K562 (cell line): ENCODE measurements around the gene GCH1. TPM values are rescaled to one million over a fixed set of nuclear protein-coding genes. Genes with fewer than 3 reads are reported as not detected.
"Not testable (repeated sequence)": the region's sequence is repeated elsewhere in the genome, so short reads cannot be mapped to it uniquely, and the experiment has no call there.

ENCODE experiments used
- ATAC-seq: fragments of 200-7000 bp; cut with Tn5 transposase; 3 replicates; pipeline ENCODE4 v1.9.1; 2020; ENCODE audit warnings: moderate library complexity
- BruUV-seq: library from RNA; stranded (reverse); fragments of 400-500 nt; replicated peaks from 2 replicates; lab custom pipeline; 2021; lab: Mats Ljungman, UMichigan
- CTCF ChIA-PET: fragments of 300-600 bp; formaldehyde crosslinking; extraction: SDS; loops from one replicate; lab custom pipeline; 2021; ENCODE audit warnings: low intra/inter-chr PET ratio; lab: Yijun Ruan, JAX
- POLR2A ChIA-PET: fragments of 300-600, 350-650 bp; sonication (Branson Sonifier 250); formaldehyde crosslinking; extraction: SDS; loops from one replicate; lab custom pipeline; 2021; ENCODE audit warnings: antibody characterized with exemption, inconsistent platforms; lab: Yijun Ruan, JAX
- DNase-seq, 4 experiments: peaks; one replicate each; pipeline versions ENCODE4 v3.0.0 to v3.0.0-alpha.2; 2011 to 2018; ENCODE audit warnings: low spot score in 3 of 4, mixed read lengths in 3 of 4; ENCODE audit errors: extremely low read depth in 1 of 4
- FAIRE-seq: peaks from 2 replicates; lab custom pipeline; 2011; peaks lifted over from hg19 to GRCh38; lab: Jason Lieb, UNC
- H2AFZ ChIP-seq: 2 replicates; pipeline ENCODE4 v1.6.0; 2011; ENCODE audit warnings: low read depth, low read length, control low read depth, inconsistent platforms
- H3K27ac ChIP-seq: fragments of 200-600 bp; 3 replicates; pipeline ENCODE4 v1.8.0; 2011; ENCODE audit warnings: low read depth, mild to moderate bottlenecking, control low read depth, inconsistent platforms, low read length, moderate library complexity, mixed read lengths; ENCODE audit errors: extremely low read depth
- H3K27me3 ChIP-seq, 2 experiments: fragments of 300-600 bp in 1 of 2; 2 replicates in 1 of 2; 3 replicates in 1 of 2; pipeline versions ENCODE4 v1.6.0 to v1.8.0; 2011; ENCODE audit warnings: inconsistent platforms in 2 of 2, low read length in 2 of 2, mild to moderate bottlenecking in 1 of 2, mixed read lengths in 1 of 2, moderate library complexity in 1 of 2; ENCODE audit not compliant: control insufficient read depth in 2 of 2, insufficient read depth in 2 of 2
- H3K36me3 ChIP-seq: fragments of 300-600 bp; 3 replicates; pipeline ENCODE4 v1.8.0; 2011; ENCODE audit warnings: mild to moderate bottlenecking, low read length, inconsistent platforms; ENCODE audit not compliant: control insufficient read depth, insufficient read depth
- H3K4me1 ChIP-seq, 2 experiments: fragments of 200-600 bp in 1 of 2; replicated peaks in 1 of 2; 2 replicates in 1 of 2; 3 replicates in 1 of 2; pipeline versions ENCODE4 v1.5.1 to v1.8.0; 2011; ENCODE audit warnings: inconsistent platforms in 2 of 2, low read length in 2 of 2, mild to moderate bottlenecking in 1 of 2, mixed read lengths in 1 of 2, moderate library complexity in 1 of 2; ENCODE audit not compliant: control insufficient read depth in 2 of 2, insufficient read depth in 2 of 2
- H3K4me2 ChIP-seq: 2 replicates; pipeline ENCODE4 v1.6.1; 2011; ENCODE audit warnings: low read length, control low read depth, inconsistent platforms, mixed read lengths; ENCODE audit not compliant: insufficient read depth
- H3K4me3 ChIP-seq: fragments of 200-600 bp; sonication (generic), shearing (Covaris generic); 2 replicates; pipeline ENCODE4 v1.5.1; 2016; ENCODE audit warnings: control low read depth, inconsistent platforms
- H3K79me2 ChIP-seq: fragments of 200-600 bp; 3 replicates; pipeline ENCODE4 v1.8.0; 2011; ENCODE audit warnings: low read length, inconsistent platforms; ENCODE audit not compliant: control insufficient read depth, insufficient read depth
- H3K9ac ChIP-seq, 2 experiments: 2 replicates each; pipeline versions ENCODE4 v1.6.0 to v1.6.1; 2011; ENCODE audit warnings: low read depth in 2 of 2, low read length in 2 of 2, control low read depth in 1 of 2, inconsistent platforms in 1 of 2, mild to moderate bottlenecking in 1 of 2, mixed read lengths in 1 of 2; ENCODE audit not compliant: insufficient read depth in 1 of 2
- H3K9me1 ChIP-seq: one replicate; pipeline ENCODE4 v1.6.0; 2011; ENCODE audit warnings: inconsistent platforms, mild to moderate bottlenecking, low read length, moderate library complexity; ENCODE audit not compliant: control insufficient read depth, insufficient read depth
- H3K9me3 ChIP-seq: replicated peaks from 2 replicates; pipeline ENCODE4 v1.5.1; 2011; ENCODE audit warnings: low read depth, low read length, inconsistent platforms; ENCODE audit not compliant: control insufficient read depth, insufficient read depth
- H4K20me1 ChIP-seq: replicated peaks from 2 replicates; pipeline ENCODE4 v1.6.1; 2011; ENCODE audit warnings: low read length, inconsistent platforms, mixed read lengths; ENCODE audit not compliant: control insufficient read depth, insufficient read depth
- ATF6 ChIP-seq: sonication (generic); formaldehyde crosslinking; IDR thresholded peaks from 2 replicates; pipeline ENCODE4 v1.4.0; 2020; ENCODE audit warnings: mild to moderate bottlenecking, missing genetic modification reagents
- CBFA2T2 ChIP-seq: fragments of 450-650 bp; conservative IDR thresholded peaks from 2 replicates; pipeline ENCODE4 v1.6.1; 2017; ENCODE audit warnings: mild to moderate bottlenecking
- EP400 ChIP-seq: fragments of 450-650 bp; IDR thresholded peaks from 2 replicates; pipeline ENCODE4 v1.6.1; 2017; ENCODE audit warnings: antibody characterized with exemption, mild to moderate bottlenecking, moderate library complexity
- MTA1 ChIP-seq: fragments of 450-650 bp; IDR thresholded peaks from 2 replicates; pipeline ENCODE4 v1.6.1; 2017; ENCODE audit warnings: borderline replicate concordance
- SMARCB1 ChIP-seq: IDR thresholded peaks from 2 replicates; pipeline ENCODE4 v1.6.1; 2011; ENCODE audit warnings: improper control_type of control experiment, low read depth; ENCODE audit not compliant: insufficient read length
- SP1 ChIP-seq: sonication (generic); formaldehyde crosslinking; IDR thresholded peaks from 2 replicates; pipeline ENCODE4 v1.8.1; 2022; ENCODE audit warnings: mild to moderate bottlenecking, missing genetic modification reagents
- TARDBP ChIP-seq: fragments of 450-650 bp; IDR thresholded peaks from 2 replicates; pipeline ENCODE4 v1.6.1; 2016
- TCF7 ChIP-seq: sonication (generic); IDR thresholded peaks from 2 replicates; pipeline ENCODE4 v1.6.1; 2016; ENCODE audit warnings: antibody characterized with exemption, borderline replicate concordance
- THRAP3 ChIP-seq: fragments of 450-650 bp; IDR thresholded peaks from 2 replicates; pipeline ENCODE4 v1.6.1; 2016; ENCODE audit warnings: mild to moderate bottlenecking, inconsistent platforms, borderline replicate concordance
- ZNF140 ChIP-seq: fragments of 250-450 bp; sonication (Bioruptor Pico); IDR thresholded peaks from 2 replicates; pipeline ENCODE4 v1.8.0; 2021; ENCODE audit warnings: moderate library complexity, mild to moderate bottlenecking, inconsistent platforms
- ZNF24 ChIP-seq: fragments of 450-650 bp; IDR thresholded peaks from 2 replicates; pipeline ENCODE4 v1.6.1; 2016
- WGBS: fragments of 100-300 bp; shearing (Covaris generic); methylation state at CpG from one replicate; pipeline ENCODE4 v1.1.6; 2016; ENCODE audit warnings: low coverage, mixed read lengths; ENCODE audit not compliant: insufficient coverage; ENCODE audit errors: missing lambda C conversion rate; 5-methylcytosine and 5-hydroxymethylcytosine counted together
- in situ Hi-C: fragments of 300-500 bp; cut with MboI; formaldehyde crosslinking; loops from 4 replicates; pipeline ENCODE4 v1.15.0; 2018; ENCODE audit warnings: inconsistent platforms, mixed read lengths
- intact Hi-C: fragments of 100-400 bp; cut with micrococcal nuclease; formaldehyde crosslinking; loops from 2 replicates; pipeline ENCODE4 v1.14.2; 2022
- polyA plus RNA-seq, 8 experiments: library from polyadenylated mRNA; depleted of rRNA in 4 of 8; stranded (reverse) in 5 of 8; unstranded in 3 of 8; fragments of >200 nt; fragmentation: Nextera tagmentation in 2 of 8; fragmentation: Illumina TruSeq in 1 of 8; extraction: Ambion mirVana in 2 of 8; extraction: Trizol in 1 of 8; gene quantifications; 2 replicates each; pipeline versions ENCODE4 v1.2.1 to v1.2.3, GENCODE V29; 2011 to 2014; ENCODE audit warnings: inconsistent platforms in 1 of 8, missing spikeins in 1 of 8
- total RNA-seq, 7 experiments: library from RNA; depleted of rRNA in 6 of 7; stranded (reverse); fragments of >200 nt in 6 of 7; fragmentation: Illumina TruSeq in 2 of 7; extraction: Trizol in 2 of 7; gene quantifications; 2 replicates each; pipeline versions ENCODE4 v1.2.1 to v1.2.3, GENCODE V29; 2011 to 2021; ENCODE audit warnings: low replicate concordance in 1 of 7

The GCH1 gene
- total and polyA plus RNA-seq, 9 of the 15 experiments (the other 6 are each of a cell fraction or from before 2014, with no cell fraction given): 3.9 to 13.1 (median 6.5) TPM

GRCh38 chr14:54928216-54928615 lies 25.6 kb upstream of the GCH1 start:
- no peak for FAIRE-seq
- no peak for DNase-seq
- CTCF ChIA-PET: no interaction called here
- Histone ChIP-seq H3K4me3 (no peak overlapping the region), H3K9ac (no peak overlapping the region), H3K9me3 (no peaks in the 10 kb centered on the region), H3K4me2 (no peak overlapping the region), H2AFZ (no peak overlapping the region), H3K4me1 (no peaks in the 10 kb centered on the region), H3K27me3 (no peaks in the 10 kb centered on the region), H3K27ac (no peak overlapping the region), H3K36me3 (no peaks in the 10 kb centered on the region), H4K20me1 (no peaks in the 10 kb centered on the region), H3K79me2 (no peaks in the 10 kb centered on the region), H3K9me1 (no peaks in the 10 kb centered on the region)
- POLR2A ChIA-PET: no interaction called here
- no peak for TF ChIP-seq EP400
- TF ChIP-seq TARDBP: no peak
- no peak for TF ChIP-seq ATF6 (CRISPR knock-in tag)
- no peak for TF ChIP-seq ZNF140 (CRISPR knock-in tag)
- in situ Hi-C loops (no loop called here), intact Hi-C loops (no loop called here)
- no TSS peak for BruUV-seq
- ATAC-seq: no peak

- in situ Hi-C loops (no loop called here), intact Hi-C loops (no loop called here)
- Histone ChIP-seq H3K27me3 (no peaks in the 10 kb centered on the region), H3K9ac (no peak overlapping the region), H3K4me2 (no peak overlapping the region), H4K20me1 (no peaks in the 10 kb centered on the region), H3K27ac (no peak overlapping the region), H3K4me1 (no peaks in the 10 kb centered on the region), H3K79me2 (no peaks in the 10 kb centered on the region), H2AFZ (no peak overlapping the region), H3K9me1 (no peaks in the 10 kb centered on the region), H3K36me3 (no peaks in the 10 kb centered on the region), H3K9me3 (no peaks in the 10 kb centered on the region), H3K4me3 (no peak overlapping the region)
- POLR2A ChIA-PET: no interaction called here
- no peak for DNase-seq
- FAIRE-seq: no peak
- no peak for ATAC-seq
- TF ChIP-seq THRAP3 (no peak), SMARCB1 (no peak), MTA1 (no peak), TCF7 (no peak), ZNF24 (no peak), SP1 (CRISPR knock-in tag) (no peak), CBFA2T2 (no peak)
- WGBS: 6% methylated on average over 1 of the region's 1 CpG
- BruUV-seq: no TSS peak
- CTCF ChIA-PET: no interaction called here
Measured at GRCh38 chr14:54927551-54927950, 24.9 kb upstream of the GCH1 start.

GRCh38 chr14:54926570-54926969 lies 23.9 kb upstream of the GCH1 start:
- CTCF ChIA-PET: not testable (repeated sequence)

More at GRCh38 chr14:54926570-54926969, 23.9 kb upstream of the GCH1 start:
- FAIRE-seq, BruUV-seq, H4K20me1 ChIP-seq, intact Hi-C loops, H3K4me2 ChIP-seq, H3K79me2 ChIP-seq, H3K4me1 ChIP-seq, POLR2A ChIA-PET, in situ Hi-C loops, H3K27me3 ChIP-seq, H3K9me3 ChIP-seq, H2AFZ ChIP-seq, H3K9ac ChIP-seq, DNase-seq, H3K27ac ChIP-seq, H3K36me3 ChIP-seq, ATAC-seq, H3K9me1 ChIP-seq, H3K4me3 ChIP-seq: not testable (repeated sequence)
- 0% methylated on average over 1 of the region's 5 CpGs for WGBS
